Measurements from ENCODE around the gene MTR.

GRCh38 chr1:236785477-236785876, 9.6 kb upstream of the MTR start:
- TF ChIP-seq, protein P1, sequence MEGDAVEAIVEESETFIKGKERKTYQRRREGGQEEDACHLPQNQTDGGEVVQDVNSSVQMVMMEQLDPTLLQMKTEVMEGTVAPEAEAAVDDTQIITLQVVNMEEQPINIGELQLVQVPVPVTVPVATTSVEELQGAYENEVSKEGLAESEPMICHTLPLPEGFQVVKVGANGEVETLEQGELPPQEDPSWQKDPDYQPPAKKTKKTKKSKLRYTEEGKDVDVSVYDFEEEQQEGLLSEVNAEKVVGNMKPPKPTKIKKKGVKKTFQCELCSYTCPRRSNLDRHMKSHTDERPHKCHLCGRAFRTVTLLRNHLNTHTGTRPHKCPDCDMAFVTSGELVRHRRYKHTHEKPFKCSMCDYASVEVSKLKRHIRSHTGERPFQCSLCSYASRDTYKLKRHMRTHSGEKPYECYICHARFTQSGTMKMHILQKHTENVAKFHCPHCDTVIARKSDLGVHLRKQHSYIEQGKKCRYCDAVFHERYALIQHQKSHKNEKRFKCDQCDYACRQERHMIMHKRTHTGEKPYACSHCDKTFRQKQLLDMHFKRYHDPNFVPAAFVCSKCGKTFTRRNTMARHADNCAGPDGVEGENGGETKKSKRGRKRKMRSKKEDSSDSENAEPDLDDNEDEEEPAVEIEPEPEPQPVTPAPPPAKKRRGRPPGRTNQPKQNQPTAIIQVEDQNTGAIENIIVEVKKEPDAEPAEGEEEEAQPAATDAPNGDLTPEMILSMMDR (IDR thresholded peaks at IDR 0.05), result no peak
- no peak for TF ChIP-seq EZH2 (IDR thresholded peaks at IDR 0.05; ENCODE audit: borderline replicate concordance, insufficient read depth, low read depth, low read length, poor library complexity, severe bottlenecking)
